ENCODE measurements around the gene PTK6.
A peak's percentile ranks its signal among the peaks of the same experiment; 100 is the strongest.
"Not testable (repeated sequence)": the region's sequence is repeated elsewhere in the genome, so short reads cannot be mapped to it uniquely, and the experiment has no call there.

Gene PTK6

DNA sequence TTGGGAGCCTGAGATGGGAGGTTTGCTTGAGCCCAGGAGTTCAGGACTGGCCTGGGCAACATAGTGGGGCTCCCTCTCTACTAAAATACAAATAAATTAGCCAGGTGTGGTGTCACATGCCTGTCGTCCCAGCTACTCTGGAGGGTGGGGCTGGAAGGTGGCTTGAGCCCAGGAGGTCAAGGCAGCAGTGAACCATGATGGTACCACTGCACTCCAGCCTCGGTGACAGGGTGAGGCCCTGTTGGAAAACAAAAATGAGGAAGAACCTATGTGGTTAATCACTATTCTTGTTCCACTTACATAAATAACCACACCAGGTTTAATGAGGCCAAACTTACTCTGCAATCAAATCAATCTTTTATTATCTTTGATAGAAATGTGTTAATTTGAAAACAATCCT is 11.2 kb downstream of the PTK6 start:
- no peak for DNase-seq

DNA sequence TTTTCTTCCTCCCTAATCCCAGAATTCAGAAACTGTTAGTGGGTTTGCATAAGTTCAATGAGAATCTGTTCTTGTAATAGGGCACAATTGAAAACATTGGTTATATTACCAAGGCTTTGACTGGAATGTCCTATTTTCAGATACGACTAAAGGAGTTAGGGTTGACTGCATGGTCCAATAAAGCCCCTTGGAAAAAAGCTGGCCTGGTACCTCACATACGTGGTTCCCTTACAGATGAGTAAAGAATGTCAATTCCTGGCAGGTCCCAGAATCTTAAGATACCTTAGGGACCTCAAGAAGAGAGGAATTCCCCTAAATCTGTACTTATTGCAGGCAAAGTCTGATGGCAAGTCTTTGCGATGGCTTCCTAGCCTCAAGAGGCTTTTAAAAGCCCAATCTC is 12.0 kb downstream of the PTK6 start:
- DNase-seq, result no peak

DNA sequence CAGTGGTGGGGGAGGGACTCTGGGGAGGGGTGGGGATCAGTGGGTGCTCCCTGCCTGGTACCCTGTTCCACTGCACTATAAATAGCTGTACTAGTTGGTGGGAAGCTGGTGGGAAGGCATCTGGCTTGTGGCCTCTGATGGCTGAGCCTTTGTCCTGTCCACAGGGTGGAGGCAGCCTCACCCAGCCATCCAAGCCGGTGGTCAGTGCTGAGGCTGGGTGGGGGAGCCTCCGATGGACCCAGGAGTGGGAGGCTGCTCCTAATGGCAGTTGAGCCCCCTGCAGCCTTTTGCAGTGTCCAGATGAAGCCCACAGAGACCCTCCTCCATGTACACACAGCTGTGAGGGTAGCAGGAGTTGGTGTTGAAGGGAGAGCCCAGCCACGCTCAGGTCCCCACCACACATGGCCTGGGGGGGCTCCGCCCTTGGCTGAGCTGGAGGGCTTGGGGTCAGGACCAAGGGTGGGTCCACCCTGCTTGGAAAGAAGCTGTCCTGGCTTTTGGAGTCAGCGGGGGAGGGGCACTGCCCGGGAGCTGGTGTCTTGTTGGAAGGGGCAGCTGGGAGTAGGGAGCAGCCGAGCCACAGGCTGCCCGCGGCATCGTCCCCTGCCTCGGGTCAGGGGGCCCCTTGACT is 14.1 kb downstream of the PTK6 start:
- no peak for DNase-seq

DNA sequence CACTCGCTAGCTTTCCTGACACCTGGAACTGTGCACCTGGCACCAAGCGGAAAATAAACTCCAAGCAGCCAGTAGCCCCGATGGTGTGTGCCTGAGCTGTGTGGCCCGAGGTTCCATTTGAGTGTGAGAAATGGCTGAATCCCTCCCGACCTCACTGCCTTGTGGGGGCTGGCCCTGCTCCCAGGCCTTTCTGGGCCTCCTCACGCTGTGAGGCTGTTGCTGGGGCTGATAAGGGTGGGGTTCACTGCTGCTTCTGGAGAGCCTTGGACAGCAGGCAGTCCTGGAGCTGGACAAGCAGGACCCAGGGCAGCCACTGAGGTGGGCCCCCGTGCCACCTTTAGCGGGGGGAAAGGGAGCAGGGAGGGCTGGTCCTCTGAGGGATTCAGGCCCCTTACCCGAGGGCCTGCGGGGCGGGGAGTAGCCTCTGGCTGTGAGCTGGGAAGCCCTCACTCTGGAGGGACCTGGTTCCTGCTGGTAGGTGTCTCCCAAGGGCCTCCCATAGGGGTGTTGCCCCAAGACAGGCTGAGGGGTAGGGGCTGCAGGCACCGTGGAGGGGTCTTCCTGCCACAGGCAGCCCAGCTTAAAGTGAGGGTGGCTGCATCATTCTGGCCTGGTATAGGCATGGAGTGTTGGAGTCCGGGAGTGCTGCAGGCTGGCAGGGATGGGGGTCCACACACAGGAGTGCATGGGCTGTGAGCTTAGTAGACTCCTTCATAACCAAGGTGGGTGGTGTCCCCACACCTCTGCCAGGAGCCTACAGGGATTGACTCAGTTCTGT is 14.9 kb downstream of the PTK6 start:
- DNase-seq, result no peak

DNA sequence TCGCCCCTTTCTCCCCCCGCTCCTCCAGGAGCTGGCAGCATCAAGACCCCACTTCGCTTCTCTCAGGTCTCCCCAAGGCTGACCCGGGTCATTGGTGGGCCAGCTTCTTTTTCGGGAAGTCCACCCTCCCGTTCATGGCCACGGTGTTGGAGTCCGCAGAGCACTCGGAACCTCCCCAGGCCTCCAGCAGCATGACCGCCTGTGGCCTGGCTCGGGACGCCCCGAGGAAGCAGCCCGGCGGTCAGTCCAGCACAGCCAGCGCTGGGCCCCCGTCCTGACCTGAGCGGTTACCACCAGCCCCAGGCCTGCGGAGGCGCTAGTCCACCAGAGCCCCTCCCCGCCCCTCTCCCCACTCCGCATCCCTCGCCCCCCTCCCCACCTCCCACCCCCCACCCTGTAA is 15.6 kb downstream of the PTK6 start:
- DNase-seq, result no peak

GRCh38 chr20:63520934-63521601 is 16.1 kb downstream of the PTK6 start:
- peak; percentile 66 to 70 for DNase-seq

- DNase-seq, result peak; percentile 78 to 79
Observed at GRCh38 chr20:63520504-63520933, 16.7 kb downstream of the PTK6 start, which contains the start of gene PPDPF. Gene PPDPF (plus strand): TSS chr20:63520765. CDS start chr20:63521309, 544 bp downstream.

- peak; percentile 68 to 76 for DNase-seq
Observed at GRCh38 chr20:63519668-63520503, 17.3 kb downstream of the PTK6 start.

DNA sequence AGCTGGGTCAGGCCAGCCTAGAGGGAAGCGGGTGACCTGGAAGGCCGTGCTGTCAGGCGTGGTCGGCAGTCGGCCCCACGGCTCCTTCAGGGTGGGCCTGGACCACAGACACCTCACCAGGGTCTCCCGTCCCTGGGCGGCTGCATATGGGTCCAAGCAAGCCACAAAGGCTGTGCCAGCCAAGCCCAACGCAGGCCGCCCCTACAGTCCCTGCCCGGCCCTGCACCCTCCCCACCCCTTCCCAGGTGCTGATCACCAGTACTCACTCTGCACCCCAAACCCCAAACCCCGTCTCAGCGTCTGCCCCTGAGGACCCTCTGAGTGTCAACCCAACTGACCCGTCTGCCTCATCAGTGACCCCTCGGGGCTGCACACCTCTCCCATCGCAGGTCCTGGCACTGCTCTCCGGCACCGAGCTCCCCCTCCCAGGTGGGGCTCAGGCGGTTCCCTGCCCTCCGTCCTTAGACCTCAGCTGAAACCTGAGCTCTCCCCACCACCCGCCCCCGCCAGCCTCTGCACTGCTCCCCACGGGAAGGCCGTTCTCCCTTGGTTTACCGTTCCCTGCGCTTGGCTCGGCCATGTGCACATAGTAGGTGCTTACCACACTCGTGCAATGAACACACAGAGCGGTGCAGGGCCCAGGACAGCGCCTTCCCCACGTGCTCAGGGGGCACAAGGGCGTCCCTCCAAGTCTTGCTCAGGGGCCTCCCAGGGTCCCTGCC is 18.1 kb downstream of the PTK6 start:
- no peak for DNase-seq

GRCh38 chr20:63518351-63518861 is 18.8 kb downstream of the PTK6 start:
- DNase-seq, result no peak

DNA sequence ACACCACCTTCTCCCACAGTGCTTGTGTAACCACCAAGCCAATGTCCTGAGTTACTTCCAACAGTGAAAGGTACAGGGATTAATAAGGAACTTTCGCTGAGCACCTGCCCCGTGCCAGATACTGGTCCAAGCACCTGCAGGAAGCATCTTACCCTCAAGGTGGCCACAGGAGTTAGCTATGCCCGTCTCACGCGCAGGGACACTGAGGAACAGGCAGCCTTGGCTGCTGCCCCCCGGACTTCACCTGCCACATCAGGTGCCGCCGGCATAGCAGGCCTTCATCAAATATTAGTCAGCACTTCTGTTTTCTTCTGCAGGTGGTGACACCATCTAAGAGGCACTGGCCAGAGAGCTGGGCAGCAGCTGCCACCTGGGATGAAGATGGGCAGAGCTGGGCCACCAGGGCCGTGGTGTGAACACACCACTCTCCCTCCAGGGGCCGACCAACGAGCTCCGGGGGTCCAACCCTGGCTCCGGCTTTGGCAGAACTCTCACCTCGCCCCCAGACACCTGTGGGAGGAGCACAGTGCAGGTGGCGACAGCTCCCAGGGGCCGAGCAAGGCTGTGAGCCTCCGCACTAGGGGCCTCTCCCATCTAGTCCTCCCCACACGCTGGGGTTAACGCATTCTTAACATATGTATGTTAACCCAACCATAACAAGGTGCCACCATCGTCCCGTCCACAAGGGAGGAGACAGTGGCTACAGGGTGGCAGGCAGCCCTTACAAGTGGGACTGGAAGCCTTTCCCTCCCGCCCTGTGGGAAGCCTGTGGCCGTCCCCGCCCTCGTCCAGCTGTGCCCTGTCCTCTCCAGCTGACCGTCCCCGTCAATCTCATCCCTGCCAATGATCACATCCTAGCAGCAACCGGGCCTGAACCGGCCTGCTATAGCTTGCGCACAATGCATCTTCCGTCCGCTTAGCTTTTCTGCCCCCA is 19.5 kb downstream of the PTK6 start:
- no peak for DNase-seq

GRCh38 chr20:63514520-63514919 is 22.7 kb downstream of the PTK6 start:
- DNase-seq, result not testable (repeated sequence)

DNA sequence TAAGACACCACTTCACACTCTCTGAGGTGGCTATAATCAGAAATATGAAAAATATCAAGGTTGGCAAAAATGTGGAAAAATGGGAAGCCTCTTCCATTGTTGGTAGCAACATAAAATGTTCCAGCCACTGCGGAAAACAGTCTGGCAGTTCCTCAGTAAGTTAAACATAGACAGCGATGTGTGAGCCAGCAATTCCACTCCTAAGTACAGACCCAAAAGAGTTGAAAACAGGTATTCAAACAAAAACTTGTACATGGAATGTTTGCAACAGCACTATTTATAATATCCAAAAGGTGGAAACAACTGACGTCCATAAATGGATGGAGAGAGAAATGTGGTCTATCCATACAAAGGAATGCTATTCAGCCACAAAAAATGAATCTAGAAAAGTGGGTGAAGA is 24.0 kb downstream of the PTK6 start:
- no peak for DNase-seq

GRCh38 chr20:63509088-63509564 is 28.1 kb downstream of the PTK6 start:
- DNase-seq, result no peak

GRCh38 chr20:63508072-63508768 is 29.0 kb downstream of the PTK6 start:
- no peak for DNase-seq

DNA sequence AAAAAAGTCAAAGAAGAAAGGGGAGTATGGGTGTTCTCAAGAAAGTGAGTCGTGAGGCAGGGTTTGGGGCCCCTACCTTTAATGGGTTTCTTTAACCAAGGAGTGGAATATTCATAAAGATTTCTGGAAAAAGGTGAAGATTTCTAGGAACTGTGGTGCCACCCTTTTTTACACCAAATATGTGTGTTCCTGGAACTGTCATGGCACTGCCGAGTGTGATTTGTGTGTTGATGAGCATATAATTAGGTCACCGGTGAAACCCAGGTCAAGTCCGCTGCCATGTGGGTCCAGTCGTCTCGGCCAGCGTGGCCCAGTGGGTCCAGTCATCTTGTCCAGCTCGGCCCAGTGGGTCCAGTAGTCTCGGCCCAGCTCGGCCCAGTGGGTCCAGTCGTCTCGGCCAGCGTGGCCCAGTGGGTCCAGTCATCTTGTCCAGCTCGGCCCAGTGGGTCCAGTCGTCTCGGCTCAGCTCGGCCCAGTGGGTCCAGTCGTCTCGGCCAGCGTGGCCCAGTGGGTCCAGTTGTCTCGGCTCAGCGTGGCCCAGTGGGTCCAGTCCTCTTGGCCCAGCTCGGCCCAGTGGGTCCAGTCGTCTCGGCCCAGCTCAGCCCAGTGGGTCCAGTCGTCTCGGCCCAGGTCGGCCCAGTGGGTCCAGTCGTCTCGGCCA is 30.0 kb downstream of the PTK6 start:
- no peak for DNase-seq

DNA sequence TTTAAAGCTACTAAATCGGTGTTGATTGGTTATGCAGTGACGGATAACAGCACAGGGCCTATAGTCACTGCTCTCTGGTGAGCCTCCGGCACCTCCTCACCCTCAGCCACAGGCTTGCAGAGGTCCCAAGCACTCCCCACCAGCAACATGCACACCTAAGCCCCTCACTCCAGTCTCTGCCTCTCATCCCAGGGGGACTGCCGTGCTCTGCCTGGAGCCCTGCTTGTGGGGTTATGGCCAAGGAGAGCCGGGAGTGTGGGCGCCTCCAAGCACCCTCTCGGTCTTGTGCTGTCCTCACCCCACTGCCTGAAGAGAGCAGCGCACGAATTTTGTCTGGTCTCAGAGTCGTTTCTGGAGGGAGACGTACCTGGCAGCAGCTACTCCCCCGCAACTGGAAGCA is 31.5 kb downstream of the PTK6 start:
- no peak for DNase-seq

DNA sequence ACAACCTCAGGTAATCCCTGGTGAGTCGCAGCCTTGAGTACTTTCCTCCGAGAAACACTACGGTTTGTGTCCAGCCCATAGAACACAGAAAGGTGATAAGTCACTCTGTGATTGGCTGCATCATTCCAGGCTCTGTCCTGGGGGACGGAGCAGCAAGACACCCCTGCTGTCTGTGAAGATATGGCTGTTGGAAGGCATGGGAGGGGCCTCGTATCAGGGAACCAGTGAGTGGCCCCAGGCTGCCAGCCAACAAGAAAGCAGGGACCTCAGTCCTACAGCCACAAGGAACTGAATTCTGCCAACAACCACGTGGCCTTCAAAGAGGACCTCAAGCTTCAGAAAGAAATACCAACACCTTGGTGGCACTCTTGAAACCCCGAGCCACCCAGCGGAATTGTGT is 31.9 kb downstream of the PTK6 start:
- DNase-seq, result no peak

- no peak for DNase-seq
Observed at GRCh38 chr20:63504642-63505041, 32.5 kb downstream of the PTK6 start.

- DNase-seq, result no peak
Observed at GRCh38 chr20:63503524-63503923, 33.7 kb downstream of the PTK6 start.
